Fibroblast of the aortic adventitia (primary cell): ENCODE data around the gene OGT. TPM values are rescaled to one million over a fixed set of nuclear protein-coding genes. Genes with fewer than 3 reads are reported as not detected.
A peak's percentile ranks its signal among the peaks of the same experiment; 100 is the strongest.
"Not testable (repeated sequence)": the region's sequence is repeated elsewhere in the genome, so short reads cannot be mapped to it uniquely, and the experiment has no call there.

Source experiments
- DNase-seq: peaks from one replicate; pipeline ENCODE4 v3.0.0-alpha.2; 2010; ENCODE audit warnings: low read depth
- H3K4me3 ChIP-seq: 2 replicates; pipeline ENCODE4 v1.5.1; 2011; ENCODE audit warnings: low read depth, mild to moderate bottlenecking, control low read depth, low read length, moderate library complexity
- CTCF ChIP-seq: IDR thresholded peaks from 2 replicates; pipeline ENCODE4 v1.5.1; 2011; ENCODE audit warnings: mild to moderate bottlenecking, low read length, control low read depth, inconsistent platforms; ENCODE audit not compliant: insufficient read depth
- total RNA-seq: library from RNA; depleted of rRNA; stranded (reverse); fragments of >200 nt; gene quantifications from 2 replicates; pipeline ENCODE4 v1.2.3, GENCODE V29; 2012; ENCODE audit warnings: low replicate concordance

The OGT gene
- total RNA-seq, 1 donor = 174 TPM

GRCh38 chrX:71546879-71547278, 14.0 kb downstream of the OGT start:
- H3K4me3 ChIP-seq = no peak overlapping the region
- DNase-seq = no peak
- TF ChIP-seq CTCF = no peak

- H3K4me3 ChIP-seq = no peak overlapping the region
- TF ChIP-seq CTCF = no peak
- no peak for DNase-seq
Measured at GRCh38 chrX:71547339-71547738, 14.4 kb downstream of the OGT start.

- DNase-seq = no peak
Measured at GRCh38 chrX:71549986-71550385, 17.1 kb downstream of the OGT start.

GRCh38 chrX:71550578-71550977, 17.7 kb downstream of the OGT start:
- no peak overlapping the region for H3K4me3 ChIP-seq
- DNase-seq = peak; percentile 29
- TF ChIP-seq CTCF = no peak

More at GRCh38 chrX:71549986-71550385, 17.1 kb downstream of the OGT start:
- no peak for TF ChIP-seq CTCF
- no peak overlapping the region for H3K4me3 ChIP-seq

- no peak overlapping the region for H3K4me3 ChIP-seq
- no peak for TF ChIP-seq CTCF
Measured at GRCh38 chrX:71556036-71556435, 23.1 kb downstream of the OGT start.

GRCh38 chrX:71558920-71559319, 26.0 kb downstream of the OGT start:
- no peak for DNase-seq
- H3K4me3 ChIP-seq = no peak overlapping the region
- no peak for TF ChIP-seq CTCF

More at GRCh38 chrX:71556036-71556435, 23.1 kb downstream of the OGT start:
- DNase-seq = no peak

GRCh38 chrX:71559773-71560172, 26.9 kb downstream of the OGT start:
- H3K4me3 ChIP-seq, DNase-seq: not testable (repeated sequence)

GRCh38 chrX:71563921-71564320, 31.0 kb downstream of the OGT start:
- no peak for TF ChIP-seq CTCF
- no peak for DNase-seq
- H3K4me3 ChIP-seq = no peak overlapping the region
